Activated CD4-positive, alpha-beta T cell treated with anti-CD3 and anti-CD28 coated beads, Interleukin-2, amount 50 U/mL, for 48 hours (primary cell): ENCODE measurements around the gene DLX4.

ENCODE experiments used
- DNase-seq, 2 experiments: peaks; one replicate each; pipeline ENCODE4 v3.0.0-alpha.2; 2020

DLX4 gene, protein sequence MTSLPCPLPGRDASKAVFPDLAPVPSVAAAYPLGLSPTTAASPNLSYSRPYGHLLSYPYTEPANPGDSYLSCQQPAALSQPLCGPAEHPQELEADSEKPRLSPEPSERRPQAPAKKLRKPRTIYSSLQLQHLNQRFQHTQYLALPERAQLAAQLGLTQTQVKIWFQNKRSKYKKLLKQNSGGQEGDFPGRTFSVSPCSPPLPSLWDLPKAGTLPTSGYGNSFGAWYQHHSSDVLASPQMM

DNA sequence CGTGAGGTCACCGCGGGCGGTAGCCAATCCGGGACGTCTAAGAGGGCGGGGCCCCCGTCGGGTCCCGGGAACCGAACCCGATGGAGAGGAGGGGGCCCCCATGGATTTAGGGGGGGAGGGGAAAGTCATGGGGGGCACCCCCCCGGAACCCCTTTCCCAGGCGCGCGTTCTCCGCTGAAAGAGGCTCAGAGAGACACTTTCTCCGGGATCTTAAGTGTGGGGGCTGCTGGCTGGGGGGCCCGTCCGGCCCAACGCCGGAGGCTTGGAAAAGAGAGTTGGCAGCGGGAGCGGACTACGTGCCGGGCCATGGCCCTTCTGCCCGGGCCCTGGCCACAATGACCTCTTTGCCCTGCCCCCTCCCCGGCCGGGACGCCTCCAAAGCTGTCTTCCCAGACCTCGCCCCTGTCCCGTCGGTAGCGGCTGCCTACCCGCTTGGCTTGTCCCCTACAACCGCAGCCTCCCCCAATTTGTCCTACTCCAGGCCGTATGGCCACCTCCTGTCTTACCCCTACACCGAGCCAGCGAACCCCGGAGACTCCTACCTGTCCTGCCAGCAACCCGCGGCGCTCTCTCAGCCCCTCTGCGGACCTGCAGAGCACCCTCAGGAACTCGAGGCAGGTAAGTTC lies at the start of gene DLX4:
Gene DLX4 (plus strand): TSS at position 57 of the 626 bp plus-strand sequence. CDS start 279 bp downstream, at position 336.
- no peak for DNase-seq

DNA sequence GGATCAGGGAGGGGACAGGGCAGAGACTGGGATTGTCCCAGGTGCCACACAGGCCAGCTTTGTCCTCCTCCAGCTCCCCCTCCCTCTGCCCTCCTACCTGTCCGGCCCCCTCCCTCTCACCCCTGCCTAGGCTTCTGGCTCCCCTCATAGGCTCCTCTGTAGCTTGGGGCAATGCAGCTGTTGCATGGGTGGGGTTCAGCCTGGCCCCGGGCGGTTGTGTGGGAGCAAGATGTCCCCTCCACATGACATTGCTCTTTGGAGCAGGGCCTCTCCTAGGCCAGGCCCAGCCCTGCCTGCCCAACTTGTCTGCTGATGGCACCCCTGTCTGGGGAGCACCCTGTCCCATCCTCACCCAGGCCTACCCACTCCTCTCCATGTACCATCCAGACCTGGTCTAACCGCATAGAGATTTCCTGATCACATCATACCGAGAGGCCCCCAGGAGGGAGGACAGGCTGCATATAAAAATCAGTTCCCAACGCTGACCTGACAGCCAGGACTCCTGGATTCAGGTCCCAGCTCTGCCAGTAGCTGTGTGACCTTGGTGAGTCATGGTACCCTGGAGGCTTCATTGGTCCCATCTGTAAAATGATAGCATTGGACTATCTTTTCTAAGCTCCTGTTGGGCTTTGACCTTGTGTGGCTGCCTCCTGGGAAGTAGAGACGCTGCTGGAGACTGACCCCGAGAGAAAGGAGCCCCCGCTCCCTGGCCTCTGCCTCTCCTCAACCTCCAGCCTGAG lies 48.8 kb upstream of the DLX4 start:
- DNase-seq, result no peak

DNA sequence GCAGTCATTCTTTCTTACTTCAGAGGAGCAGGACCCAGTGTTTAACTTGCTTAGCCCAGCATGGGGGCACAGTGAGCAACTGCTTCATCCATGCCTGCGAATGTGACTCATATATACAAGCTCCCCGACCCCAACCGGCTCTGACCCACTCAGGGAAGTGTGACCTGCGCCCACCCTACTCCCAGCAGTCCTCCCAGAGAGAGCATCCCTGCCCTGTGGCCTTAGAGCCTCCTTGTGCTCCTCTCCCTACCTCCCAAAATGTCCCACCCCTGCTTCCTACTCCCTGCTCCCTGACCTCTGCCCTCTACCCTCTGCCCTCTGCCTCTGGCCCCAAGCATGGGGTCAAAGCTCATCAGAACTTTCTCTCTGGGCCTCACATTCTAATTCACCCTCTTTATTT lies 46.9 kb upstream of the DLX4 start:
- no peak for DNase-seq

DNA sequence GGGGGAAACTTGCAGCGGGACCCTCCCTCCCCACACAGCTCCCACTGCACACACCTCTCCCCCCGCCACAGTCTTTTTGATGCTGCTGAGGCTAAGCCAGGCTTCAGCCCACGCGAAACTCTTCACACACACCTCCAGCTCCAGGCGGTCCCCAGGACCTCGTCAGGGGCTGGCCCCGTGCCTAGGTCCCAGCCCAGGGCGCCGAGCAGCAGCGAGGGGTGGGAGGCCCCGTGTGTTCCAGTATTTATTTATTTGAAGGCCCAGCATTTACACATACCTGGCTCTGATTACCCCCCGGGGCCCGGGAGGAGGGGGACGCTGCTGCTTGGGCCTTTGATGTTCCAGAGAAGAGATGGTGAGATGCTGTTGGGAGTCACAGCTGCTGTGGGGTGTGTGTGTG lies 44.9 kb upstream of the DLX4 start:
- no peak for DNase-seq

DNA sequence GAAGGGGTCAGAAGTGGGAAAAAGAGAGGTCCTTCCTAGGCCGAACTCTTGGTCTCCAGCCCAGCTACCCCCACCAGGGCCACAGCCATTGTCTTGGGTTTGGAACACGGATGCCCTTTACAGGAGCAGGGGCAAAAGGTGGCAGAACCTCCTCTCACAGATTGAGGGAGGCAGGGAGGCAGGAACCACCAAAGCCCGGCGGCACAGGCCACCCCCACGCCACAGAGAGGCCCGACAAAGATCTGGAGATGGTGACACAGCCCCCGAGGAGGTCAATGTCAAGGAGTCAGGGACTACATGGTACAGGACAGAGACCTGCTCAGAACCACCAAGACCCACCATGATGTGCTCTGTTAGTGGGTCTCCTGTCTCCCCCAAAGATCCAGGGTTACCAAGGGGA lies 44.4 kb upstream of the DLX4 start:
- DNase-seq, result no peak

DNA sequence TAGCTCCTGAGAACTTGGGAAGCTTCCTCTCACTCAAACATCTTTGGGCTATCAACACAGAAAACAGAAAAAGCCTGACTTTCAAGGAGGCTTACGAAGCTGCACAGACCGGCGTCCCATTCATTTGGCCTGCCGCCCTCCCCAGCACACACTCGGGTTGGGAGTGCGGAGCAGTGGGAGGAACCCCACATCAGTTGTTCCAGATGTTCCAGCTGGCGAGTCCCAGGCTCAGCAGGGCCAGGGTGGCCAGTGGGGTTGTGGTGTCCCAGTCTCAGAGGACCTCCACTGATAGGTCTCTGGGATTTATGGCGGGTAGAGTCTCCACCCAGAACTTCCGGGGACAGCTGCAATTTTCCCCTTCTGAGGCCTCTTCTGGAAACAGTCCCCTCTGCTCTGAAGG lies 43.1 kb upstream of the DLX4 start:
- no peak for DNase-seq

DNA sequence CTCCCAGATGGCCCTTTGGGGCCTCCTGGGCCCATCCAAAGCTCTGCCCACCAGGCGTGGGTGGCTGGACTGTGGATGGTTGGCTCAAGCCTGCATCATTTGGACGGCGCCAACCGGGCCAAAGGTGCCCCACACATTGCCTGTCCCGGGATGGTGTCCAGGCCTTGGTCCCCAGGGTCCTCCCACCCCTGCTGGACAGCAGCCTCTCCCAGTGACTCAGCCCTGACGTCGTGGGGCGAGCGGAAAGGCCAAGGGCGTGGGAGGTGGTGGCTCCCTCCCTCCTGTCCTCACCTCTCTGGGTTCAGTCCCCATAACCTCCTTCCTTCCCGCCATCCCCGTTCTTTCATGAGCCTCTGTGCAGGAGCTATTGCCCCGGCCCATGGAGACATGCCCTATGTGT lies 42.1 kb upstream of the DLX4 start:
- DNase-seq, result no peak

DNA sequence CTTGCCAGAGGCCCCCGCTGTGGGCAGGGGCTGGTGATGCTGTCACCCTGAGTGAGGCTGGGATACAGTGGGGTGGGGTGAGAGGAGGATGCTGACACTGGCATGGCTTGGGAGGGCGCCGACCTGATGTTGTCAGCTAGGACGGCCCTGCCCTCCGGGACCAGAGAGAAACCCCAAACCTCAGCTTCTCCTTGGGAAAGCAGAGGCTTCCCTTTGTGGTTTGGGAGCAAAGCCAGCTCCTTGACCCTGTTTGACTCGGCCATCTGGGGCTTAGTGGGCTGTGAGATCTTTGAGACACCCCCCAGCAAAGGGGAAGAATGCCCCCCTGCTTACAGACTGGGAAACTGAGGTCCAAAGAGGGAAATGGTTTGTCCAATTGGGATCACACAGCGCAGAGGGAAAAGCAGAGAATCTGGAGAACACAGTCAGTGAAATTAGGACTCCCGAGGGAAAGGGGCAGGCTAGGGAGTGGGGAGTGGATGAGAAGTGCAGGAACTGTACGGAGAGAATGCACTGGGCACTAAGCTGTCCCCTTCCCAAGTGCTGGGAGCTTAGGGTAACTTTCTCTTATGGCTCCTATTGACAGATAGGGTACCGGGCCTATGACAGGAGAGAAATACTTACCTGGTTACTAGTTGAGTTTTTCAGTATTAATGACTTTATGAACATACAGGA lies 40.7 kb upstream of the DLX4 start:
- no peak for DNase-seq

DNA sequence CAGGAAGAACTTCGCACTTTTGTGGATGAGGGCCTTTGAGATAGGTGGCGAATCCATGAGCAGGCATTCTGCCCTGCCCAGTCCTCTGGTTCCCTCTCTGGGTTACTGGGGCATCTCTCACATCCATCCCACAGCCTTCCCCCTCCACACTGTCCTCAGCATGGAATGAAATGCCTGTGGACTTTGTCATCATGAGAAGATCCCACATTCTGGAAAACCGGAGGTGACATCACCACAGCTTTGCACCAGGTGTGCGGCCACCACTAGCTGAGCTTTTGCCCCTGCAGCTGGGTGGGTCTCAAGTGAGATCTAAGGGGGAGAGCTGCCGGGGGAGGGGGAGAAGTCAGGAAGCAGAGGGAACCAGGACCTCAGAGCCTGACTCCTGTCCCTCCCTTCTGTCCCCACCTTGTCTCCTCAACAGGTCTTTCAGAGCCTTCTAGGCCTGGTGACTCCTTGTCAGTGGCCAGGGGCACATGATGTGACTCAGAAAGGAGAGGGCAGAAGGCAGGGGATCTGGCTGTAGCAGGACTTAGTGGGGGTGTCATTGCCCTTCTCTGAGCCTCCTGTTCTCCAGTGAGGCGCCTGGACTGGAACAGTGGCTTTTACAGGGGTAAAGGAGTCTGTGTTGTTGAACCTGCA lies 40.0 kb upstream of the DLX4 start:
- no peak for DNase-seq

DNA sequence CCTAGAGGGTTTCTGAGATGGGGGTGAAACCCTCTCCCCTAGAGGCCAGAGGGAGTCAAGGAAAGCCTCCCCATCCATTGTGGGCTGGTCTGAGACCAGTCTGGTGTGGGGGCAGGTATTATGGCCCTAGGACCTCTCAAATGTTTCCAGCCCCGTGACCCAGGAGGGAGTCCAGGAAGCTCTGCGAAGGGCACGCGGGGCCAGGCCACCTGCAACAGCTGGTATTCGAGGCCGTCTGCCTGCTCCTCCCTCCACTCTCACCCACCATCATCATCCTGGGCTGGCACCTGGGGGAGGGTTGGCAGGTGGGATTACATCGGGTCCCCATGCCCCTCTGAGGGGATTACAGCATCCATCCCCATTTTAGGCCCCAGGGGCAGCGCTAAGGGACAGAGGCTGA lies 38.1 kb upstream of the DLX4 start:
- DNase-seq, result no peak

DNA sequence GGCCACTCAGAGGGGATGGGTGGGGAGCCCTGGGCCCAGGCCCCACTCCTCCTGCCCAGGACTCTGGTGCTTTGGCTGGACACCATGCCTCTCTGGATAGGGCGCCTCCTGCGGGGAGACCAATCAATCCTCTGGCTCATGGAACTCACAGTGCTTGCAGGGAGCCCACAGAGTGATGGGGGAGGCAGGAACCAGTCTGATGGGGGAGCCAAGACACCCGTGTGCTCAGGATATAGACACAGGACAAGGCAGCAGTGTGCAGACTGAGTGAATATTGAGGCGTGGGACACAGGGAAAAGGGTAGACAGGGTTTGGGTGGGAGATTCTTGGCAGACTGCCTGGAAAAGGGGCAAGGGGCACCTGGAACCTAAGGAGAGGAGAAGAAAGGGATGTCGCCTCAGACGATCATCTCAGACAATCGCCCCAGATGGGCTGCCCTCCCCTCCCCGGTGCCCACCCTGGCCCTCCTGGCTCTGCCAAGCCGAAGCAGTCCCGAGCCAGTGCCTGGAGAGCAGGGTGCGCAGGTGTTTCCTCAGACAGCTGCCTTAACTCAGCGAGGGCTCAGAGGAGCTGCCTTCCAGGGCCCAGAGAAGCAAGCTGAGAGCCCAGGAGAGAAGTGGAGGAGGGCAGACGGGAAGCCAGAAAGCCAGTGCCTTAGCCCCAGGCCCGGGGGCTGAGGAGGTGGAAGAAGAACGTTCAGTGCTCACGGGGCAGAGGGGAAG lies 37.4 kb upstream of the DLX4 start:
- no peak for DNase-seq

DNA sequence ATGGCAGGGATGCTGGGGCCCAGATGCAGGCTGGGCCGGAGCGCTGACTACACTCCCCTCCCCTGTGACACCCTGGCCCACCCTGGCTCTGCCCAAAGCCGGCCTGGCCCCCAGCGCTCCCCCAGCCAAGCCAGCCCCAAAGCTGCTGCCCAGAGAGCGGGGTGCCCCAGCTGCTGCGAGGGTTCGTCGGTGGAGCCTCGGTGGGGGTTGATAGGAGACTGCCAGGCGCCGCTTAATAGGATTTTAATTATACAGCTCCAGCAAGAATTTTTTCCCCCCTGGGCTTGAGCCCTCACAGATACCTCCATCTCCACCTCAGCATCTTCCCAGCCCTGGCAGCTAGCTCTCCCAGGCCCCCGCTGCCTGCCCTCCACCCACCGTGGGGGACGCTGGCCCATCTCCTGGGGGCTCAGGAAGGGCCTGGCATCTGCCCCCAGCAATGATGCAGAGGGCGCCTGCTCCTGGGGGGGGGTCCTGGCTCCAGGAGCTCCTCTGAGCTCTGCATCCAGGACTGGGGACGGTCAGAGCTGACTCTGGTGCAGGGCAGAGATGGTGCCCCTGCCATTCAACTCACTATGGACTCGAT lies 36.8 kb upstream of the DLX4 start:
- no peak for DNase-seq

DNA sequence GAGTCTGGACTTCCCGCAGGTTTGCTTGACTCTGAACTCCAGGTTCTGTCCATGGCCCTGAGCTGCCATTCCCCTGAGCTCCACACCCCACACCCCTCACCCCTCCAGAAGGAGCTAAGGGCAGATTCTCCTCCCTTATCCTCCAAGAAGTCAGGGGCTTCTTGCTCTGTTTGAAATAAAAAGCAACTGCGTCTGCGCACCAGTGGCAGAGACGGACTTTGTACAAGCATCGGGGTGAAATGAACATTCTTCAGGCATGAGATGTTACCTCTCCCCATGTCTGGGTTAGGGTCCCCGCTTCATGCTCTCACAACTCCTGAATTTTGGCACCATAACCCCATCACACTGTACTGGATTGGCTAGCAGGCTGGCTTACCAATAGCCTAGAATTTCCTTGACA lies 36.1 kb upstream of the DLX4 start:
- no peak for DNase-seq

DNA sequence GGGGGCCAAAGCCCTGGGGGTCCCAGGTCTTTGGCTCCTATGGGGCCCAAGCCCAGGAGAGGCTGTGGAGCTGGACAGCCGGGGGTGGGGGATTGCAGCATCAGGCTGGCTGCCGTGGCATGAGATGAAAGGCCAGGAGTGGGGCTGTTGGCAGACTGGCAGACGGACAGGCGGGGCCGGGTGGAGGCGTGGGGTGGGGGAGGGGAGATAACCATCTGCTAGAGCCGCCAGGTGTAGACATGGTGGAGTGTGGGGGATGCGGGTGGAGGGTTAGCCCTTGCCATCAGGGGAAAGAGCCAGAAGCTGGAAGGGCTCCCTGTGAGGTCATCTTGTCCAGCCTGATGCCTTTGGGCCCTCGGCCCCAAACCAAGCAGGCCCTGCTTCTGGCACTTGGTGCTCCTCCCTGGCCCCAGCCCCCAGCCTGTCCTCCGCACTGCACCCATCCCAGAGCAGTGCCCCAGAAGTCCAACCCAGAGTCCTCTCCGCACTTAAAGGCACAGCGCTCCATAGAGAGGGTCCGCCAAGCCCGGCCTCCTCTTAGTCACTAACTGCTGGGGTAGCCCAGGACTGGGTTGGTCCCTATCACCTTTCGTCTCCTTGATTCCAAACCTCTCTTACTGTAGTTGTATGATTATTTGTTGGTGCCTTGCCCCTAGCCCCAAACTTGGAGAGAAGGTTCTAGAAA lies 33.3 kb upstream of the DLX4 start:
- no peak for DNase-seq

DNA sequence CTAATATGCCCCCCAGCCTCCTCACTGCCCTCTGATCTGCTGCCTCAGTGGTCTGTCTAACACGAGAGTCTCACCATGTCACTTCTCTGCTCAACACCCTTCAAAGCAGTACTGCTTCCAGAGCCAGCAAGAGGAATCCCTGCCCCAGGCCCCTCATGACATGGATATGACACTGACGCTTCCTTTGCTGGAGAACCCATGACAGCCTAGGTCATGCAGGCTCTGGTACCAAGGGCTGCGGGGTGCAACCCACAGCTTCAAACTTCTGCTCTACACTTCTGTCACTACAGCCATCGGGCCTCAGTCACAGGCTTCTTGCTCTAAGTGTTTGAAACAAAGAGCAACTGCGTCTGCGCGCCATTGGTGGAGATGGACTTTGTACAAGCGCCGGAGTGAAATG lies 32.6 kb upstream of the DLX4 start:
- DNase-seq, result no peak

DNA sequence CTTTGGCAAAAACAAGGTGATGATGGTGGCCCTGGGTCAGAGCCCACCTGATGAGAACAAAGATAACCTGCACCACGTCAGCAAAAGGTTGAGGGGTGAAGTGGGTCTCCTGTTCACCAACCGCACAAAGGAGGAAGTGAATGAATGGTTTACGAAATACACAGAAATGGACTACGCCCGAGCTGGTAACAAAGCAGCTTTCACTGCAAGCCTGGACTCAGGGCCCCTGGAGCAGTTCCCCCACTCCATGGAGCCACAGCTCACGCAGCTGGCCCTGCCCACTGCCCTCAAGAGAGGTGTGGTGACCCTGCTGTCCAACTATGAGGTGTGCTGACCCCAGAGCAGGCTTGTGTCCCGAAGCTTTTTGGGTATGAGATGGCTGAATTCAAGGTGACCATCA lies 29.7 kb upstream of the DLX4 start:
- no peak for DNase-seq

DNA sequence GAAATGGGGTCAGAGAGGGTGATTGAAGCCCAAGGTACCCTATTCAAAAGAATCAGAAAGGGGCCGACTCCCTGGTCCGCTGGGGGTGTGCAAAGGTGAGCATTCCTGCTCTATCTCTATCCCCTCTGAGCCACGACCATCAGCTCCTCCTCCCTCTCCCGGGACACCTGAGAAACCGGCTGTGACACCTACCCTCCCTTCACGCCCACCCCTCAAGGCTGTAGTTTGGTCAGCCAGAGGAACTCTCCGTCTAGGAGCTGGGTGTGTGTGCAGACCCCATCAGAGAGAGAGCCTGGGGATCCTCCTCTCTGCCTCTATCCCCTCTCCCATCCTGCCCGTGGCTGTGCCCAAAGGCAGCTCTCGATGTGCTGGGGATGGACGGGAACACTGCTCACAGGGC lies 27.6 kb upstream of the DLX4 start:
- no peak for DNase-seq

DNA sequence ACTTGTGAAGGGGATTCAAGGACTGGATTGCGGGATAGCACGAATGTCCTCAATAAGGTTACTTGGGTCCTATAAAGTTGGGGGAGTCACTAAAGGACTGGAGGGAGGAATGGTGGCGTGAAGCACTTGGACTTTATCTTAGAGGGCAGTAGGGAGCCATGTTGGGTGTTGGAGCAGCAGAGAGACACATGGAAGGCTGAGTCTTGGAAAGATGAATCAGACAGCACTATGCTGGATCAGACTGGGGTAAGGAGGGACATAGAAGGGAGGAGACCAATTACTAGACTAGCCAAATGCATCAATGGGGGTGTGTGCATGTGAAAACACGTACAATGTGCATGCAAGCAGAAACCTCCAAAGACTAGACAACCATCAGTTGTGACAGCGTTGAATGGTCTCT lies 26.0 kb upstream of the DLX4 start:
- DNase-seq, result no peak

DNA sequence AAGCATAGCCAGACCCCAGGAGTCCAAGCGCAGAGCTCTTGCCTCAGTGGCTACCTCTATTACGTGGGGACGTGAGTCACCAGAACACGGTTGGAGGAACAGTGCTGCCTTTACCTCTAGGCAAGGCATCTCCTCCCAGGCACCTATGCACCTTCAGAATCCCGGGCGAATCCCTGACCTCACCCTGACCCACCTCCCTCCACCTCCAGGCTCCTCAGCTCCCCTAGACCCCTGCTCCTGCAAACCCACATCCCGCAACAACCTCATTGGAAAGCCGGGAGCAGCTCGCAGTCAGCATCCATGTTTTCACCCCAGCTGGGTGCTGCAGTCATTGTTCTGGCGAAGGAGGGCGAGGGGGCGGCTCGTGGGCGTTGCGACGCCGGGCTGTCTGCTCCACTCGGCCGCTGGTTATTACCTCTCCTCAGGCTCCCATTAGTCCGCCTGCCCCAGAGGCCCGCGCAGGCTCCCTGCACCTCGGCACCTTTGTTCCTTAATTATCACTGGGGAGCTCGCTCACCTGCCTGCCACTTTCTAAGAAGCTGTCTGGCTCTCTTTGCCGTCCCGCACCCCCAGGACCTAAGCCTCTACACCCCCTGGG lies 24.6 kb upstream of the DLX4 start:
- no peak for DNase-seq

DNA sequence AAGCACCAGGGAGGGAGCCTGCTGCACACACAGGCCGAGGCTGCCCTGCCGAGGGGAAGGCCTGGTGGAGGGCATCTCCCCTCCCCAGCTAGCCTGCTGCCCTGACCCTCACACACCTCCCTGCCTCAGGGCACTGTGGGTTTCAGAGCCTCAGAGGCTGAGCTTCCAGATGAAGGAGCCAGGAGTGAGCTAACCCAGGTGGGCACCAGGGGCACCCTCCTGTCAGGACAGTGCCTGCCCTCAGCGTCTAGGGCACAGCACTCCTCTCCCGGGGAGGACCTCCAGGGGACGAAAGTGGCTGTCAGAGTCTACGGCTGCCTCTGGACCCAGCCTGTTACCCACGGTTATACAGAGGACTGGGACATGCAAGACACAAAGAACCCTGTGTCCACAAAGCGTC lies 22.8 kb upstream of the DLX4 start:
- no peak for DNase-seq

DNA sequence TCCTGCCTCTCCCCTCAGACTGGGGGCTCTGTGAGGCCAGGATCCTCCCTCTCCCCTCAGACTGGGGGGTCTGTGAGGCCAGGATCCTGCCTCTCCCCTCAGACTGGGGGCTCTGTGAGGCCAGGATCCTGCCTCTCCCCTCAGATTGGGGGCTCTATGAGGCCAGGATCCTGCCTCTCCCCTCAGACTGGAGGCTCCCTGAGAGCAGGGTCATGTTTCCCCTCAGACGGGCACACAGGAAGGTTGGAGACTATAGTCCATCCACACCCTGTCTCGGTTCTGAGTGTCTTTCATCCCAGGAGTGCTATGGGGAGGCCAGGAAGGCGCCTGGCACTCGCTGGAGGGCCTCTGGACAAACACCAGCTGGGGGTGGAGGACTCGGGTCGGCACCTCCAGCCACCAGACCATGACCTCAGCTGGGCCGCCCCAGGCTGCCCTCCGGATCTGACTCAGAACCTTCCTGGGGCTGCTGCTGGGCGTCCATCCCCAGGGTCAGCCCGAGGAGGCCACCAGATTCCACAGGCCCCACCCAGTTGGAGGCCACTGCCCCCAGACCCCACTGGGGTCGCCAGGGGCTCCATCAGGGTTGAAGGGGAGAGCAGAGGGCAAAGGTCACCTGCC lies 21.9 kb upstream of the DLX4 start:
- no peak for DNase-seq
